GM12874 (cell line): ENCODE data around the gene TES.

Source experiments
- CTCF ChIP-seq: IDR thresholded peaks from 2 replicates; pipeline ENCODE4 v1.5.1; 2011; ENCODE audit warnings: low read depth, mild to moderate bottlenecking, control low read depth, low read length, moderate library complexity; ENCODE audit not compliant: insufficient read depth

Gene TES

GRCh38 chr7:116230191-116231005 lies 20.1 kb downstream of the TES start:
- TF ChIP-seq CTCF, result no peak

GRCh38 chr7:116231543-116231942 lies 21.2 kb downstream of the TES start:
- no peak for TF ChIP-seq CTCF

DNA sequence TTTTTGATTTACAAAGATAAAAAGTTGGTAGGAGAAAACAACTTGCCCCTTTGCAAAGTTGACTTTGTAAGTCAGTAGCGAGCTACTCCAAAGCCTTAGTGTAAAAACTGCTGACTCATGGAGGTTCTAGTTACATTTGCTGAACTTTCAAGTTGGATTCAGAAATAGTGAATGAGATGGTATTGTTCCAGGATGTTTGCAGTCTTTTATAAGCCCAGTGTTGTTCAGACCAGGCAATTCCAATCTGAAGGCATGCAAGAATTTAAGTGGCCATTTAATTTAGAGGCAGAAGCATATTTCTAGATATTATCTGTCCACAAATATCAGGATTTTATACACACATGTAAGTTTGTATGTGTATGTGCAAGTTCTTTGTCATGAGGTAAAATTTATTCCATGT lies 21.6 kb downstream of the TES start:
- no peak for TF ChIP-seq CTCF

DNA sequence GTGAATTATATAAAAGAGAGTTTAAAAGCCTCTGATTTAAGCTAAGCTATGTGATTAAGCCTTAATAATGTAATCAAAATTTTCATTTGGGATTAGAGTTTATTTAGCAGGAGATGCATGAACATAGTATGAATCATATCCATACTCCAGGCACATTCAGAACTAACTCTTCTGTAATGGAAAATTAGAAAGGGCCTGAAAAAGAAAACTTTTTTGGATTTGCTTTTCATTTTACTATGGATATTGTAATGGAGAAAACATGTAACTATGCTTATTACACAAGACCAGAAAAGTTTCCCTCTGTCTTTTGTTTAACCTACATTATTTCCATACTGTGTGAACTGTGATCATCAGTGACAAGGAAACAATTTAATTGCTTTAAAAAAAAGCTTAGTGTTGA lies 22.0 kb downstream of the TES start:
- TF ChIP-seq CTCF, result no peak

DNA sequence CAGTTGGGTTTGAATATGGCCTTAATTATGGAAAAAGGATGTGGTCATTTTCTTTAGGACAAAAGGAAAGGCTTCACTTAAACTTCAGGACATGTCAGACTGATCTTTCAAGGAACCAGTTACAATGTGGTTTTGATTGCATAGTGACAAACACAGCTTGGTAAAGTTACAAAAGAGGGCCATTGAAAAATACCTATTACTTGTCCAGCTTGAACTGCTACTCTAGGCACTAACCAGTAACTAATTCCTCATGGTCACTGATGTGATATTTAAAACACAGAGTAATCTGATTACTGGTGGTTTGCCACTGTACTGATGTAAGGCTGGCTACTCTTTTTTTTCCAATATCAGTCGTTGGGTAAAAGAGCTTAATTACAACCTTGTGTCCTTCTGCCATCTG lies 22.6 kb downstream of the TES start:
- no peak for TF ChIP-seq CTCF

- no peak for TF ChIP-seq CTCF
These were observed 24.3 kb downstream of the TES start for GRCh38 chr7:116234517-116235200.

DNA sequence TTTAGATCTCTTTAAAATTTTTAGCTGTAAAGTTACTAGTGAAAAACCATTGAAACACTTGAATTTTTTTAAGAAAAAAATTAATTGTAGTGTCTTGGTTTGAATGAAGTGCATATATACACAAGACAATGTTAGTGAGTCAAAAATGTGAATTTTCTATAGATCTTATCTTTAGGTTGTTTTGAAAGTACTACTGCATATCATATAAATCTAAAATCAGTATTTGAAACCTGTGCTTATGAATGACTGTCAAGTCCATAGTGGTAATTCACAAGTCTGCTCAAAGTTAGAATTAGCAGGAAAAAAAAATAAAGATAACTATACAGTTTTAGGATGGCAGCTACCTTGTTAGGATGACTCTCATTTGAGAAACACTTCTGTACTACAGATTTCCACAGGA lies 25.0 kb downstream of the TES start:
- no peak for TF ChIP-seq CTCF
